KOPT-K1 (cell line): ENCODE results near the gene SPANXB1.
"Not testable (repeated sequence)": the region's sequence is repeated elsewhere in the genome, so short reads cannot be mapped to it uniquely, and the experiment has no call there.

Experiments used
- H3K27ac ChIP-seq: fragments of 200-600 bp; sonication (generic); 2 replicates; pipeline ENCODE4 v1.5.1; 2016; ENCODE audit warnings: antibody characterized with exemption, mild to moderate bottlenecking, low read depth, low read length; ENCODE audit not compliant: poor library complexity, severe bottlenecking
- H3K36me3 ChIP-seq: fragments of 200-600 bp; sonication (generic); 2 replicates; pipeline ENCODE4 v1.5.1; 2017; ENCODE audit warnings: antibody characterized with exemption, mild to moderate bottlenecking, low read length, moderate library complexity; ENCODE audit not compliant: insufficient read depth
- H3K9me3 ChIP-seq: fragments of 200-600 bp; sonication (generic); 2 replicates; pipeline ENCODE4 v1.5.1; 2017; ENCODE audit warnings: antibody characterized with exemption, low read length, mild to moderate bottlenecking; ENCODE audit not compliant: insufficient read depth, poor library complexity, severe bottlenecking

The SPANXB1 gene

DNA sequence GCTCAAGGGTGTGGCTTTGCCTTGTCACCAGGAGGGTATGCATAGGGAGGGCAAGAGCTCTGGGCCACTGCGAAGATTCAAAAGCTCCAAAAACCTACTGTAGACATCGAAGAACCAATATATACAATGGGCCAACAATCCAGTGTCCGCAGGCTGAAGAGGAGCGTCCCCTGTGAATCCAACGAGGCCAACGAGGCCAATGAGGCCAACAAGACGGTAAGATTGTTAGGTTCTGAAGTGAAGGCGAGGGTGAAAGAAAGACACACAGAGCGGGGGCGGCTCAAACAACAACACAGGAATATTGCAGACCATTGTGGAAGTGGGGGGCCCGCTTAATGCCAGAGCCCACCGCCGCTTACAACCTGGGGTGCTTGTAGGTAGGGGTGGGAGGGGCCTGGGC is at the start of gene SPANXB1:
Gene SPANXB1 (plus strand): TSS at position 27 of the 400 bp plus-strand sequence. CDS start 100 bp downstream, at position 127.
- H3K27ac ChIP-seq, H3K9me3 ChIP-seq, H3K36me3 ChIP-seq: not testable (repeated sequence)

- no peak overlapping the region for H3K27ac ChIP-seq
- H3K36me3 ChIP-seq, result no peaks in the 10 kb centered on the region
- H3K9me3 ChIP-seq, result no peaks in the 10 kb centered on the region
Measured at GRCh38 chrX:140967036-140967435, 35.4 kb upstream of the SPANXB1 start.

DNA sequence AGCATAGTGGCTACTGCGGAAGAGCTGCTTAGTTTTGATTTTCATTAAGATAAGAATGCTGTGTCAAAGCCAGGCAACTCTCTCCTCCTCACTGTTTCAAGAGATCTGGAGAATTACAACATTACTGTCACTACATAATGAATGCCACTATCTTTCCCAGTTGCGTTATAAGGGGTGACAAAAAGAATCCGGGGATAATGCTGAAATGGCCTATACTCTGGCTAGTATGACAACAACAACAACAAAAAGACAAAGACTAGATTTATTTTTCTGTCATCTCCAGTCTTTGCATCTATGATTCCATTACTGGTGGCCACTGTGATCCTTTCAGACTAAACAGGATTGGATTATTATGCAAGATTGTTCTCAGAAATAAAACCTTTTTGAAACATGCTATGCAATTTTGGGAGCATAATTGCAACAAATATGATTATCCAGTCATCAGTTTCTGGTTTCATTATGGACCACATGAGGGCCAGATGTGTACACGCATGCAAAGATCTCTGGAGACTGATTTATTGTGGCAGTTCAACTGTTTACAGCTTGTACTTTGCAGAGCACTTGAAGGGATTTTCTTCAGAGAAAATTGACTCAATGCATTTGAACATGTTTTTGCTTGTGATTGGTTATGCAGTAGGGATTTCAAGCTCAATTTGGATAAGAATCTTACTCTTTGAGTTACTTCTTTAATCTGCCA is 31.1 kb upstream of the SPANXB1 start:
- Histone ChIP-seq H3K36me3 (no peaks in the 10 kb centered on the region), H3K9me3 (no peaks in the 10 kb centered on the region), H3K27ac (no peak overlapping the region)

DNA sequence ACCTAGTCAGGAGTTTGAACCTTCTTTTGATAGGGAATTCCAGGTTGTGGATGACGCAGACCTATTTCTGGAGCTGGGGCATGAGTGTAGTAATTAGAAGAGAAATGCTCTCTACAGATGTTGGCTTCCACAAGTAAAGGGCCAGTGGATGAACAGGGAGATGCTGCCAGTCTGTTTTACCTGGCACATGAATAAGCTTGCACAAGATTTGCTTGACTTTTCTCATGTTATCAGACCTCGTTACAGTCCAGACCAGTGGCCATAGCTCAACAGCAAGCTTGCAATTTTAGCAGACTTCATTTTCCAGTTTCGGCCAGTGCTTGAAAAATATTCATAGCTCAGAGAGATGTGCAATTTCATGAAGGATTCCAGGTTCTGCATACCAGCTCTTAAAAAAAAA is 26.9 kb upstream of the SPANXB1 start:
- Histone ChIP-seq H3K36me3 (no peaks in the 10 kb centered on the region), H3K27ac (no peak overlapping the region), H3K9me3 (no peaks in the 10 kb centered on the region)

DNA sequence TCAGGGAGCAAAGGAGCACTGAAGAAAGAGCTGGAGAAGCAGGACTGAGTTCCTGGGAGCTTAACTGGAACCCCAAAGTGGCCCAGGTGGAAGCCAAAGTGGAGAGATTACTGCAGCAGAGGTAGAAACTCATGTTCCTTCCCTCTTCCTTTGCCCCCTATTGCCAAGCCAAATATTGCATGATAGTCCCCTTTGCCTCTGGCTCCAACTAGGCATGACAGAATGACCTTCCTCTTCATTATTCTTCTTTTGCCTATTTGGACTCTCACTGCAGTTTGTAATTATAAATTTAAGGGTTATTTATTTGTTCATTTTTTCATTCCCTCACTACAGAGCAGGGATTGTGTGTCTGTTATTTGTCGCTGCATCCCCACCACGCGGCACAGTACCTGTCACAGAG is 22.1 kb upstream of the SPANXB1 start:
- H3K9me3 ChIP-seq, result no peaks in the 10 kb centered on the region
- H3K27ac ChIP-seq, result no peak overlapping the region
- no peaks in the 10 kb centered on the region for H3K36me3 ChIP-seq

DNA sequence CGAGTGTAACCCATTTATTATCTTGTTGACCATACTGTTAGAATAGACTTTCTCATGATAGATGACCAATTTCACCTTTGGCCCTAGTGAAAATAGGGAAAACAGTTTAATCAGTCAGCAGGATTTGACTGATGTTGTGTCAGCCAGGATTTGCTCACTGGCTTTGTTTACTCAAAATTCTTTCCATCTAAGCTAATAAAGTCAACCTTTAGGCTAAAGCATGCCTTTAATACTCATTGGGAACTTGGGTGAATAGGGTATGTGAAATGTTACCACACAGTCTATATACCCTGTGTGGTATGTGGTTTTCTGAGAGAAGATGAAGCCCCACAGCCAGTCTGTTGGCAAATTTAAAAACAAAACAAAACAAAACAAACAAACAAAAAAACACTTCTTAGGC is 18.7 kb upstream of the SPANXB1 start:
- Histone ChIP-seq H3K9me3 (no peaks in the 10 kb centered on the region), H3K36me3 (no peaks in the 10 kb centered on the region), H3K27ac (no peak overlapping the region)

GRCh38 chrX:141005243-141005642 is 2.8 kb downstream of the SPANXB1 start:
- not testable (repeated sequence) for H3K27ac ChIP-seq, H3K9me3 ChIP-seq, H3K36me3 ChIP-seq

DNA sequence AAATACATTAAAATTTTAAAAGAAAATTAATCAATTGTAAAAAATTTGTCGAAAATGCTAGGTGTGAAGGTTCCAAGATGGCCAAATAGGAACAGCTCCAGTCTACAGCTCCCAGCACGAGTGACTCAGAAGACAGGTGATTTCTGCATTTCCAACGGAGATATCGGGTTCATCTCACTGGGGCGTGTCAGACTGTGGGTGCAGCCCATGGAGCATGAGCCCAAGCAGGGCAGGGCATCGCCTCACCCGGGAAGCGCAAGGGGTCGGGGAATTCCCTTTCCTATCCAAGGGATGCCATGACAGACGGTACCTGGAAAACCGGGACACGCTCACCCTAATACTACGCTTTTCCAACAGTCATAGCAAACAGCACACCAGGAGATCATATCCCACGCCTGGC is 41.9 kb downstream of the SPANXB1 start:
- H3K9me3 ChIP-seq, H3K36me3 ChIP-seq, H3K27ac ChIP-seq: not testable (repeated sequence)

DNA sequence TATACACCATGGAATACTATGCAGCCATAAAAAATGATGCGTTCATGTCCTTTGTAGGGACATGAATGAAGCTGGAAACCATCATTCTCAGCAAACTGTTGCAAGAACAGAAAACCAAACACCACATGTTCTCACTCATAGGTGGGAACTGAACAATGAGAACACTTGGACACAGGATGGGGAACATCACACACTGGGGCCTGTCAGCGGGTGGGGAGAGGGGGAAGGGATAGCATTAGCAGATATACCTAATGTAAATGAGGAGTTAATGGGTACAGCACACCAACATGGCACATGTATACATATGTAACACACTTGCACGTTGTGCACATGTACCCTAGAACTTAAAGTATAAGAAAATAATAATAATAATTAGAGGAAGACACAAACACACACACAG is 47.5 kb downstream of the SPANXB1 start:
- not testable (repeated sequence) for H3K36me3 ChIP-seq, H3K9me3 ChIP-seq, H3K27ac ChIP-seq

DNA sequence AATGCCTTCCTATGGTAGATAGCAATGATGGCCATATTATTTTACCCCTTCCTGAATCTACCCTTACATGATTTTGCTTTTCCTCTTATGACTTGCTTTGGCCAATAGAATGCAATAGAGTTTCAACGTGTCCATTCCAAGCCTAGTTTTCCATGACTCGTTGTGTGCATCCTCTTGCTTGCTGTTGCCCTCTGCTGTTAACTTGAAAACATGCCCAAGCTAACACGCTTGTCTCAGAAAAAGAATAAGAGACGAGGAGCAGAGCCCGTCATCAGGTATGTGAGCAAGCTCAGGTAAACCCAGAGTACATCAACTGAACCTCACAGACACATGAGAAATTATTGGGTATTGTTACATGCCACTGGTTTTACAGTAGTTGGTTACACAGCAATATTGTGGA is 49.7 kb downstream of the SPANXB1 start:
- H3K9me3 ChIP-seq, result not testable (repeated sequence)

More for the DNA sequence above, 49.7 kb downstream of the SPANXB1 start:
- not testable (repeated sequence) for H3K27ac ChIP-seq, H3K36me3 ChIP-seq
